GM21619 (cell line): ENCODE data around the gene ANAPC13.

Experiments
- ATAC-seq: cut with Tn5 transposase; IDR thresholded peaks from one replicate; pipeline ENCODE4 v1.9.1; 2021; ENCODE audit not compliant: unreplicated experiment

ANAPC13 gene

GRCh38 chr3:134485718-134486576 is at the start of gene ANAPC13, which contains the start of gene CEP63:
ANAPC13 (minus strand) TSS chr3:134485985; CDS start chr3:134482904, 3,081 bp downstream.
CEP63 (plus strand) TSS chr3:134486057; CDS start chr3:134495321, 9,264 bp downstream.
- peak; percentile 78 for ATAC-seq

GRCh38 chr3:134535186-134535970 is 49.6 kb upstream of the ANAPC13 start:
- no peak for ATAC-seq

GRCh38 chr3:134533493-134533892 is 47.7 kb upstream of the ANAPC13 start:
- no peak for ATAC-seq

GRCh38 chr3:134527538-134528186 is 41.9 kb upstream of the ANAPC13 start:
- ATAC-seq, result no peak

GRCh38 chr3:134527037-134527436 is 41.3 kb upstream of the ANAPC13 start:
- no peak for ATAC-seq

- ATAC-seq, result no peak
Observed at GRCh38 chr3:134526319-134526718, 40.5 kb upstream of the ANAPC13 start.

GRCh38 chr3:134525293-134525692 is 39.5 kb upstream of the ANAPC13 start:
- no peak for ATAC-seq

- no peak for ATAC-seq
Observed at GRCh38 chr3:134522541-134522940, 36.8 kb upstream of the ANAPC13 start.

- ATAC-seq, result no peak
Observed at GRCh38 chr3:134517791-134518190, 32.0 kb upstream of the ANAPC13 start.

GRCh38 chr3:134516905-134517304 is 31.1 kb upstream of the ANAPC13 start:
- no peak for ATAC-seq

GRCh38 chr3:134511500-134511899 is 25.7 kb upstream of the ANAPC13 start:
- ATAC-seq, result no peak

GRCh38 chr3:134505485-134505884 is 19.7 kb upstream of the ANAPC13 start:
- no peak for ATAC-seq

GRCh38 chr3:134504132-134504531 is 18.3 kb upstream of the ANAPC13 start:
- ATAC-seq, result no peak

GRCh38 chr3:134503266-134503665 is 17.5 kb upstream of the ANAPC13 start:
- no peak for ATAC-seq

GRCh38 chr3:134496471-134497071 is 10.8 kb upstream of the ANAPC13 start:
- ATAC-seq, result no peak

- no peak for ATAC-seq
Observed at GRCh38 chr3:134495980-134496379, 10.2 kb upstream of the ANAPC13 start.

GRCh38 chr3:134494495-134494894 is 8.7 kb upstream of the ANAPC13 start:
- ATAC-seq, result no peak

GRCh38 chr3:134487406-134487805 is 1.6 kb upstream of the ANAPC13 start:
- peak; percentile 15 for ATAC-seq

- ATAC-seq, result peak; percentile 9
Observed at GRCh38 chr3:134486577-134487041, 824 bp upstream of the ANAPC13 start.

GRCh38 chr3:134485075-134485717 is 589 bp downstream of the ANAPC13 start:
- peak; percentile 8 for ATAC-seq
